KG1 (cell line): ENCODE results near the gene RINT1.
"Not testable (repeated sequence)": the region's sequence is repeated elsewhere in the genome, so short reads cannot be mapped to it uniquely, and the experiment has no call there.

Experiments used
- DNase-seq: peaks from one replicate; lab custom pipeline; 2025; lab: John Stamatoyannopoulos, UW

Gene RINT1

GRCh38 chr7:105531792-105532671 lies at the start of gene RINT1:
Gene RINT1, plus strand, starts transcription at chr7:105532201. Its CDS starts 115 bp downstream, at chr7:105532316.
- DNase-seq = peak; percentile 21

GRCh38 chr7:105487579-105488571 lies 44.1 kb upstream of the RINT1 start:
- DNase-seq = no peak

GRCh38 chr7:105489409-105489808 lies 42.6 kb upstream of the RINT1 start:
- no peak for DNase-seq

- no peak for DNase-seq
Observed at GRCh38 chr7:105493196-105493922, 38.6 kb upstream of the RINT1 start.

DNA sequence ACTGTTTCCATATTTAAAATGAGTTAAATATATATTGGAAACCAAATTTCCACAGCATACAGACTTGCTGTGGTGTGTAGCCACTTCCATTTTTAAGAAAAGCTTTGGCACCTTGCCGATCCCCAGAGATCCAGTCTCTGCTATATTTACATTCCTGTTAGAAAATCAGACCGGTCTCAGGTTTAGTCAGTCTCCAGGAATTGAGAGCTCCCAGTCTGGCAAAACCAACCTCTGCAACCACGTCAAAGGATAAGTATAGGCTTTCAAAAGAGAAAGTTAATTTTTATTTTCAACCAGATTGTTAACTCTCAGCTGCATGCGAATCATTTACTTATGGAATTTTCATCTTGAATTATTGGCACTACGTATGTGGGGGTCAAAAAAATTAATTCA lies 38.1 kb upstream of the RINT1 start:
- no peak for DNase-seq

GRCh38 chr7:105496521-105496920 lies 35.5 kb upstream of the RINT1 start:
- DNase-seq = no peak

GRCh38 chr7:105497016-105497415 lies 35.0 kb upstream of the RINT1 start:
- DNase-seq = no peak

GRCh38 chr7:105502173-105502572 lies 29.8 kb upstream of the RINT1 start:
- no peak for DNase-seq

DNA sequence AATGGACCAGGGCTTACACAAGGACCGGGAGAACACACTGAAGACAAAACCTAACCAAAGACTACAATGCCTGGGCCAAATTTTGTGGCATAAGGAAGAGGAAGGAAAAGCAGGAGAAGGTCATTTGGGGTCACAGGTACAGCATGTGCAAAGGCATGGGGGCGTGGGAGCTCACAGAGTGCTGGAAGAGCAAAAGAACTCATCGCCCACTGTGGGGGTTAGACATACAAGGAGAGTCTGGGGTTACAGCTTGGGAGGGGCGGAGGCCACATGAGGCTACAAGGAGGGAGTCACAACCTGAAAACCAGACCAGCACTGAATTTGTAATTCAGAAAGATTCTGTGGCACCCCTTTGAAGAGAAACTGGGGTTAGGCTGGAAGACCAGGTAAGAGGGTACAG lies 19.6 kb upstream of the RINT1 start:
- no peak for DNase-seq

- DNase-seq = no peak
Observed at GRCh38 chr7:105512926-105513526, 19.0 kb upstream of the RINT1 start.

DNA sequence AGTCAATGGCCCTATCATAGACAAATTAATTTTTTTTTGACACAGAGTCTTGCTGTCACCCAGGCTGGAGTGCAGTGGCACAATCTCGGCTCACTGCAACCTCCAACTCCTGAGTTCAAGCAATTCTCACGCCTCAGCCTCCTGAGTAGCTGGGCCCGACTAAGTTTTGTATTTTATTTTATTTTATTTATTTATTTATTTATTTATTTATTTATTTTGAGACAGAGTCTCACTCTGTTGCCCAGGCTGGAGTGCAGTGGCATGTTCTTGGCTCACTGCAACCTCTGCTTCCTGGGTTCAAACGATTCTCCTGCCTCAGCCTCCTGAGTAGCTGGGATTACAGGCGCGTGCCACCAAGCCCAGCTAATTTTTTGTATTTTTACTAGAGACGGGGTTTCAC lies 16.4 kb upstream of the RINT1 start:
- DNase-seq = not testable (repeated sequence)

GRCh38 chr7:105519353-105519752 lies 12.6 kb upstream of the RINT1 start:
- DNase-seq = no peak

- not testable (repeated sequence) for DNase-seq
Observed at GRCh38 chr7:105520620-105521019, 11.4 kb upstream of the RINT1 start.

DNA sequence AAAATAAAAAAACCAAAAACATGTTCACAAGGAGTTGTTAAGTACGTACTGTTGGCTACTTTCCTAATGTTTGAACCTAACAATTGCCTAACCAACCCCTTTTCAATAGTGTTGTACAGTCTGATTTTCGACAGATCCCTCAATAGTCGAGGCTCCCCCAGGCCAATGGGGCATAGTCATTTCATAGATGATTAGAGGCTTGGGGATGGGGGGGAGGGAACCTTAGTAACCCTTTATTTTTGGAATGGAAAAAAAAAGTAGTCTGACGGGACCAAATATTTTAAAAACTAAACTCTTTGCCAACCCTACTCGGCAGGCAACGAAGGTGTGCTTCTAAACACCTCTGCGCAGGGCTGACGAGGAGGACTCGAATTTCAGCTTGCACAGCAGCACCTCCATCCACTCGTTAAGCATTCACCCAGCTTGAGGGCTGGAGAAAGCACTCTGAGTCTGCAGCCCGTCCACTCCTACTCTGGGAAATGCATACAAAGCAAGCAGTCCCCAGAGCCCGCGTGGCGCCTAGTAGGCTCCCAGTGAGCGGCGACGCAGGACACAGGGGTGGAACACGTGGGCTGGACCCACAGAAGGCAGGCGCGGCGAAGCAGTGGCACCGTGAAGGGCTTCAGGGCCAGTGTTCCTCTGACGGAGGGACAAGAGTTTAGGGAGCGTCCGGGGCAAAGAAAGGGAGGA lies 10.8 kb upstream of the RINT1 start:
- peak; percentile 4 for DNase-seq

DNA sequence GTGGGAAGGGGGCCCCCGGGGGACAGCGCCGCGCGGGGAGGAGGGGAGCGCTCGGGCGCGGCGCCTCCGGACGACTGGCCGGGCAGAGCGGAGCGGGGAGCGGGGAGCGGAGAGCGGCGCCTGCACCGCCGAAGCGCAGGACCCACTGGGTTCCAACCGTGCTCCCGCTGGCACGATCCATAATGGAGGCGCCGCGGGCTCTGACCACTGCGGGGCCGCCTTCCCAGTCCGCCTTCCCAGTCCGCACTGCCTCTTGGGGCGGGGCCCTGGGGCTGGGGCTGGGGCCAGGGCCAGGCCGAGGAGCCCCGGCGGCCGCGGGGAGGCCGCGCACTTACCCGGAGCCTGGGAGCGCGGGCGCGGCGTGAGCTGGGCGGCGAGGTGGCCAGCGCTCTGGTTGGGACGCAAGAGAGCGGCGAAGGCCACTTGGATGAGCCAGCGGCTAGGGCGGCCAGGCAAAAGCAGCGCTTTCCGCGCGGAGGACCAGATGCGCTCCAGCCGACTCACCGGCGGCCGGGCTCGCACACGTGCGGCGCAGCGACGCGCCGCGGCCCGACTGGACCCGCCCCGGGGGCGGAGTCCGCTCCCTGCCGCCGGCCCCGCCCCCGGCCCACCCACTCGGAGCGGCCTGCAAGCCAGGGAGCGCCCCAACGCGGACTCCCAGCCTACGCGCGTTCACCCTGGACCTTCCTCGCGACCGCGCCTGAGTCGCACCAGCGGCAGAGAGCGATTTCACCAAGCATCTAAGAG lies 10.1 kb upstream of the RINT1 start, which contains the start of gene PUS7:
TSS of gene PUS7 (minus strand) at position 555 of the 747 bp plus-strand sequence. CDS start 13,759 bp downstream, outside the sequence.
- peak; percentile 31 for DNase-seq

DNA sequence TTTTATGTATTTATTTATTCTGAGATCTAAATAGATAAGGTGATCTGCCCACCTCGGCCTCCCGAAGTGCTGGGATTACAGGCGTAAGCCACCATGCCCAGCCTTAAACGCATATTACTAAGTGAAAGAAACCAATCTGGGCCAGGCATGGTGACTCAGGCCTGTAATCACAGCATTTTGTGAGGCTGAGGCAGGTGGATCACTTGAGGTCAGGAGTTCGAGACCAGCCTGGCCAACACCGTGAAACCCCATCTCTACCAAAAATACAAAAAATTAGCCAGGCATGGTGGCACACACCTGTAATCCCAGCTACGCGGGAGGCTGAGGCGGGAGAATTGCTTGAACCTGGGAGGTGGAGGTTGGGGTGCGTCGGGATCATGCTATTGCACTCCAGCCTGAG lies 7.6 kb upstream of the RINT1 start:
- not testable (repeated sequence) for DNase-seq

DNA sequence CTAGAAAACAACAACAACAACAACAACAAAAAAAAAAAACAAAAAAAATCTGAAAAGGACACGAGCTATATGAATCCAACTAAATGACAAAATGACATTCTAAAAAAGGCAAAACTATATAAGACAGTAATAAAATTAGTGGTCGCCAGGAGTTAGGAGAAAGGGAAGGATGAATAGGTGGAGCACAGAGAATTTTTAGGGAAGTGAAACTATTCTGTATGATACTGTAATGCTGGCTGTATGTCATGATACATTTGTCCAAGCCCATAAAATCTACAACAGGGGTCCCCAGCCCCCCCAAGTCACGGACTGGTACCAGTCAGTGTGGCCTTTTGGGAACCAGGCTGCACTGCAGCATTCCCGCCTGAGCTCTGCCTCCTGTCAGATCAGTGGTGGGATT lies 7.2 kb upstream of the RINT1 start:
- DNase-seq = no peak

DNA sequence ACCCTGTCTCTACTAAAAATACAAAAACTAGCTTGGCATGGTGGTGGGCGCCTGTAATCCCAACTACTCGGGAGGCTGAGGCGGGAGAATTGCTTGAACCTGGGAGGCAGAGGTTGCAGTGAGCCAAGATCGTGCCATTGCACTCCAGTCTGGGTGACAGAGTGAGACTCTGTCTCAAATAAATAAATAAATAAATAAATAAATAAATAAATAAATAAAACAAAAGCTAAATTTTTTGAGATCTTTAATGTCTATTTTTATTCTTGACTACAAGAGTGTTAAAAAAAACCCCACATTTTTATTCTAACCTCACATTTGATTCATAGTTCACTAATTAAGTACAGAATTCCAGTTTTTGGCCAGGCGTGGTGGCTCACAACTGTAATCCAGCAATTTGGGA lies 4.3 kb upstream of the RINT1 start:
- not testable (repeated sequence) for DNase-seq

- DNase-seq = no peak
Observed at GRCh38 chr7:105530126-105530525, 1.9 kb upstream of the RINT1 start.

- no peak for DNase-seq
Observed at GRCh38 chr7:105530546-105530945, 1.5 kb upstream of the RINT1 start.
